Lower leg skin (tissue), 3 donors: ENCODE results near the gene ZWINT.

Experiments
- CTCF ChIP-seq, 3 donors: fragments of 450-650 bp; IDR thresholded peaks; one replicate each; pipeline ENCODE4 v1.5.1; 2016; ENCODE audit warnings: antibody characterized with exemption in 3 of 3, mild to moderate bottlenecking in 3 of 3, moderate library complexity in 2 of 3
- POLR2A ChIP-seq, 2 donors: fragments of 450-650 bp; IDR thresholded peaks; one replicate each; pipeline ENCODE4 v1.6.1; 2016 to 2017; ENCODE audit warnings: antibody characterized with exemption in 2 of 2, mild to moderate bottlenecking in 1 of 2, moderate library complexity in 1 of 2

- no peak for TF ChIP-seq POLR2A (IDR thresholded peaks at IDR 0.05)
- no peak for TF ChIP-seq CTCF (IDR thresholded peaks at IDR 0.05)
Measured at GRCh38 chr10:56351909-56352630, 9.0 kb downstream of the ZWINT start.
